GM18505 (cell line): ENCODE results near the gene ASF1B.

Experiments used
- ATAC-seq: cut with Tn5 transposase; IDR thresholded peaks from one replicate; pipeline ENCODE4 v1.9.1; 2021; ENCODE audit not compliant: unreplicated experiment
- POLR2A ChIP-seq: IDR thresholded peaks from 4 replicates; pipeline ENCODE4 v1.6.1; 2011; ENCODE audit warnings: borderline replicate concordance; ENCODE audit not compliant: insufficient read depth, insufficient read length; ENCODE audit errors: extremely low read depth

ASF1B gene

DNA sequence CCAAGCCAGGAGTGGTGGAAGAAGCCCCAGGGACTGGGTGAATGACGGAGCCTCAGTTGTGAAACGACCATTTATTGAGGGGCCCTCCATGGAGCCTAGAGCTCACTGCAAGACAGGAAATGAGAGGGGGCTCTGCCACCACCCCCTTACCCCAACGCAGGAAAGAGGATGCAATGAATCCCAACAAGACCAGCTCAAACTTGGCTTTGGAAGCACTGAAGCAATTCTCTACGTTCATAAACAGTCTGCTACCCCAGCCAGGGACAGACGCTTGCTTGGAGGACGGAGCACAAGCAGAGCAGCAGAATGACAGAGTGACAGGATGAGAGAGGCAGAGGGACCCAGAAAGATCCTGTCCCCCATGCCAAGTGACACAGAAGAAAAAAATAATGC, 19.9 kb downstream of the ASF1B start:
- ATAC-seq = no peak
- no peak for TF ChIP-seq POLR2A

DNA sequence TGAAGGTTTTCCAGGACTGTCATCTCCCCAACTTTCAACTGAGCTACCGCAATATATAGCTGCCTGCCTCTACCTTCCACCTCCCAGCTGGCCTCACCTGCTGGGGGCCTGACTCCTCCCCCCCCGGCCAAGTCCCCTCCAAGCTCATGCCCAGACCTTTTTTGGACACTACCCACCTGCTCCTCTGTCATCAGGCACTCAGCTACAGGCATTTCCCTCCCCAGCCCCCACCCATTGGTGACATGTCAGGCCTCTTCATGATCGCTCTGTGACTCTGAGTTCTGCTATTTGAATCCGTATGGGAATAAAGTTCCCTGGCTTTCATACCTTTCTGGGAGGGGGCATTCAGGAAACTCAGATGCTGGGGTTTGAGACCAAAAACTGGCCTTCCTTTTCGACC, 20.6 kb downstream of the ASF1B start:
- no peak for ATAC-seq

DNA sequence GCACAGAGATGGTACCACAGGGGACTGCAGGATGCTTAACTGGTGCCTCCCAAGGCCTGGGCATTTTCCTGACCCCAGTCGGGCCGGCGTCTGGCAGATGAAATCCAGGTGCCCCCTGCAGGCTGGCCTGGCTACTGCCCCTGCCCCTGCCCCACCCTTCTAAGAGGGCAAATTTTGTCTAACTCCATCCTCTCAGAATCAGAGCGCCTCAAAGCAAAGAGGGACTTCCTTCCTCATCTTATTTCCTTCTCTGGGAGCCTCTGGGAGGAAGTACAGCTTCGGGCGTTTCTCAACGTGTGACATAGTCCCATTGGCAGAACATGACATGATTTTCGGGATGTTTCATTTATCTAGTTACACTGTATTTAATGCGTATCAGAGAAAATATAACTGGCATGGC, 21.5 kb downstream of the ASF1B start:
- no peak for ATAC-seq
- no peak for TF ChIP-seq POLR2A

More for the DNA sequence above, 20.6 kb downstream of the ASF1B start:
- no peak for TF ChIP-seq POLR2A

DNA sequence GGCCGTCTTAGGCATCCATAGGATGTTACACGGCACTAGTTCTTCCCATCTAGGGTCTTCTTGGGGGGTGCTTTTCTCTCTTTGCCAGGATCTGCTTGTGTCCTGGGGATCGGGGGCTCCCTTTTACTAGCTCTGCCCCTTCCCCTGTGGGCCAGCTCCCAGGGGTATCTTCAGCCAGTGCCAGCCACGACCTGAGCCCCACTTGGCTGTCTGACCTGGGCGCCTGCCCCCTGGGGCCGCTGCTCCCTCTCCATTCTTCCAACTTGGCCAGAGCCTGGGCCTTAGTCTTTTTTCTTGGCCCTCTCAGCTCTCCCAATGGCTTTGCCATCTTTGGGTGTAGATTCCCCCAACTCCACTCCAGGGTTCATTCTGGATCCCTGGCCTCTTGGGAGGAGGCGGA, 21.9 kb downstream of the ASF1B start:
- no peak for TF ChIP-seq POLR2A

GRCh38 chr19:14113762-14114414, 22.5 kb downstream of the ASF1B start:
- ATAC-seq = no peak
- no peak for TF ChIP-seq POLR2A

More for the DNA sequence above, 21.9 kb downstream of the ASF1B start:
- no peak for ATAC-seq

DNA sequence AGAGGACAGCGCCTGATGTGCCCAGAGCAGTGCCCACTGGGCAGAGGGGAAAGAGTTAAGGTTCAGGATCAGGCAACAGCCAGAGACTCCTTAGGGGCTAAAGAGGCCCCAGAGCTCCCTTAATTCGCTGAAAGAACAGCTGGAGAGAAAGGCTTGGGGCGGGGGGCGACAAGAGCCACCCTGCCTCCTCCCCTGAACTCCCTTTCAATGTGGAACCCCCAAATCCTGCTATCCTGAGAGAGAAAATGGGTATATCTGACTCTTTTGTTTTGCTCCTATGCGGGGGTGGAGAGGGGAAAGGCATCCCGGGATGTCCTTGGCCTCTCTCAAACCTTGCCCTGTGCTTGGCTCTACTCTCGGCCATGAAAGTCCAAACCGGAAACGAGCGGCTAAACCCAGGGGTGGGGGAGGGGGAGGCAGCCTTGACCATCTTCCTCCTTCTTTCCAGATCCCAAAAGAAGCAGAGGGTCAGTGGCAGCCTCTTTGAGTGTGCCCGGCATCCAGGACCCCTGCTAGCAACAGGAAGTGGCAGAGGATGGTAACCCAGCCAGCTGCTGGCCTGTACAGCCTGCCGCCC, 23.5 kb downstream of the ASF1B start:
- TF ChIP-seq POLR2A = no peak

DNA sequence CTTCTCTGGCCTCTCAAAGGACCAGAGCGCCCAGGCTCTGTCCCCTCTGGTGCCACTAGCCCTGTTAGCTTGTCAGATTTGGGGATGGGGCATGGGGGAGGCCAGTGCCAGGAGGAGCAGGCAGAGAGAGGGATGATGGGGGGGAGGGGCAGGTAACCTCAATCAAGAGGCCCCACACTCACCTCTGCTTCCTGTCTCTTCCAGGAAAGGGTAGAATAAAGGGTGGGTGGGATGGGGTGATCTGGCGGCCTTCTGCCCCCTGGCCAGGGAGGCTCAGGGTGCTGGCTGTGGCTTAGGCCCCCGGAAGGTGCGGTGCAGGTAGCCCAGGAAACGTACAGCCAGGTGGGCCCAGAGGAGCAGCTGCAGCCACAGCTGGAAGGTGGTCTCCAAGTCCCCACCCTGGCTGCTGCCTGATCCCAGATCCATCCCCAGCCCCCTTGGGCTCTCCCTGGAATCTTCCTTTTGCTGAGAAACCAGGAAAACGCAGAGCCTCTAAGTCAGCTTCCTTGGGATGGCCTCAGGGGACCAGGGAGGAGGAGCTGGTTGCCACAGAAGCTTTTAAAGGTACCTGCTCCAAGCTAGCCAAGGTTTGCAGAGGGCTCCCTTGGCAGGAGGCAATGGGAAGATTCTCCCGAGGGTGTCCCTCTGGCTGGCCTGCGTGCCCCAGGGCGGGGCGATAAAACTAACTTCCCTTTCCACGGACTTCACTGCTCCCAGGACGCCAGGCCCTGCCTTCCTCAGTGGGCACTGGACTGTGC, 24.2 kb downstream of the ASF1B start:
- no peak for ATAC-seq
- TF ChIP-seq POLR2A = no peak

More for the DNA sequence above, 23.5 kb downstream of the ASF1B start:
- ATAC-seq = no peak

- no peak for TF ChIP-seq POLR2A
- ATAC-seq = no peak
Measured at GRCh38 chr19:14111486-14111885, 24.9 kb downstream of the ASF1B start.

GRCh38 chr19:14110650-14111049, 25.7 kb downstream of the ASF1B start:
- TF ChIP-seq POLR2A = no peak
- ATAC-seq = no peak

DNA sequence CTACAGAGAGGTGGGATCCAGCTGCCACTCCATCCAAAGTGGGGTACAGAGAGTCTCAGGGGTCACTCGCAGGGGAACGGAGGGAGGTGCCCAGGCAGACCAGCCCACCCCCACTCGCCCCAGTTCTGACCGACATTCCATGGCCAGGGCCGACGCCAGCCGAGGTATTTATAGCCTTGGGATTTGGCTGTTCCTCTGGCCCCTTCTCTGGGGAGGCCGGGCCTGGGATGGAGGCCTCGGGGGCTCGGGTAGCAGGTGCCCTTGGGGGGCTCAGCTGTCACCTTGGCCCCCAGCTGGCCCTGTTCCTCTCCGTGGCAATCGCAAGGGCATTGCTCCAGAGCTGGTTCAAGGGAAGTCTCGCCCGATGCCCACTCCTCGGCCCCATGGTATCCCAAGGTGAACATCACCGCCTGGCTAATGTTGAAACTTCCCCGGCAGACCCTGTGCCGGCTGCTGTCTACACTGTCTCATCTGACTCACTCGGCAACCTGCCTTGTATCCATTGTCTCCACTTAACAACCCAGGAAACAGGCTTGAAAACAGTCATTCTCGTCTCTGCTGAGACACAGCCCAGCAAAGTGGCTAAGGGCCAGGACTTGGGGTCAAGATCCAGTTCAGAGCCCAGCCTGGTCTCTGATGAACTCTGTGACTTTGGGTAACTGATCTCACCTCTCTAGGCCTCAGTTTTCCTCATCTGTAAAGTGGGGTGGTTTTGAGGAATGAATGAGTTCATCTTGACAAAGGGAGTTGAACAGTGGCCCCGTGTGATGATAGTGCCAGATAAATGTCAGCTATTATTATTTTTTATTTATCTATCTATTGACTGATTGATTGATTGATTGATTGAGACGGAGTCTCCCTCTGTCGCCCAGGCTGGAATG, 28.6 kb downstream of the ASF1B start:
- TF ChIP-seq POLR2A = no peak
- ATAC-seq = no peak

- no peak for ATAC-seq
- no peak for TF ChIP-seq POLR2A
Measured at GRCh38 chr19:14106840-14107239, 29.5 kb downstream of the ASF1B start.

- ATAC-seq = no peak
- TF ChIP-seq POLR2A = no peak
Measured at GRCh38 chr19:14105680-14106079, 30.7 kb downstream of the ASF1B start.

GRCh38 chr19:14103310-14103709, 33.1 kb downstream of the ASF1B start:
- no peak for TF ChIP-seq POLR2A

More at GRCh38 chr19:14103310-14103709, 33.1 kb downstream of the ASF1B start:
- no peak for ATAC-seq
